ENCODE measurements around the gene APCS.

The APCS gene, protein sequence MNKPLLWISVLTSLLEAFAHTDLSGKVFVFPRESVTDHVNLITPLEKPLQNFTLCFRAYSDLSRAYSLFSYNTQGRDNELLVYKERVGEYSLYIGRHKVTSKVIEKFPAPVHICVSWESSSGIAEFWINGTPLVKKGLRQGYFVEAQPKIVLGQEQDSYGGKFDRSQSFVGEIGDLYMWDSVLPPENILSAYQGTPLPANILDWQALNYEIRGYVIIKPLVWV

DNA sequence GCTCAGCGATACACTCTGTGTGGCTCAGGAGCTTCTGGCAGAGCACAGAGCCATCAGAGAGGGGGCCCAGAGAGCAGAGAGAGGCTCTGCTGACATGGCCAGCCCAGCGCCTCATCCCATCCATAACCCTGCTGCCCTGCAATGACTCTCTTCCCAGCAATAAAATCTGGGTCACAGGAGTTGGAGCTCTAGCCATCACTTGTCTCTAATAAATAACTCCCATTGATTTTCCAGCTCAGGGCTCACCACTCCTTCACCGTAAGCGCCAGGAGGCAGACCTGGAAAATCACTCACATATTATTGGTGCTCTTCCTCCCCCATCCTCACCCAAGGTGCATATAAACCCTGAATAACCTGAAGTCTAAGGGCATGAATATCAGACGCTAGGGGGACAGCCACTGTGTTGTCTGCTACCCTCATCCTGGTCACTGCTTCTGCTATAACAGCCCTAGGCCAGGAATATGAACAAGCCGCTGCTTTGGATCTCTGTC is at the start of gene APCS:
Gene APCS (plus strand): TSS at position 366 of the 491 bp plus-strand sequence. CDS start 96 bp downstream, at position 462.
- Histone ChIP-seq H3K4me1 (ENCODE audit: insufficient read depth, low read length) (no peaks in the 10 kb centered on the region), H3K9me3 (ENCODE audit: low read length) (no peaks in the 10 kb centered on the region), H3K36me3 (ENCODE audit: insufficient read depth, low read length) (no peaks in the 10 kb centered on the region), H3K4me3 (ENCODE audit: low read length) (no peak within 1 kb of the TSS), H2AFZ (ENCODE audit: low read depth, low read length) (no peak within 1 kb of the TSS), H3K27me3 (ENCODE audit: insufficient read depth, low read length) (no peaks in the 10 kb centered on the region)

DNA sequence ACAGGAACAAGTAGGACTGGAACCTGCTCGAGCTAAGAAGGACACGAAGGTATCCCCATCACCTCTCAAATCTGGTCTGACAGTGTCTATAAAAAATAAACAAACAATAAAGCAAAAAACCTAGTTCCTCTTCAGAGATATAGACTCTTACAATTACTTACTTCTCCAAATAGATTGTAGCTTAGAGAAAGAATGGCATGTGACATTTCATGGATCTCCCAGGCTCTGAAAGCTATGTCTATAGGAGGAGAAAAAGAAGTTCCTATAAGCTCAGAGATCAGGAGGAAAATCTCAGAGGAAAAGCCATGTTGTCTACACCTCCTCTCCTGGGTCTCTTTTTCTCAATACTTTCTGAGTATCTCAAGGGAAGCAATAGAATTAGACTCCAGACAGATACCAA is 39.5 kb upstream of the APCS start:
- no peak overlapping the region for H2AFZ ChIP-seq (ENCODE audit: low read depth, low read length)
- H3K9me3 ChIP-seq (ENCODE audit: low read length) = no peaks in the 10 kb centered on the region
- no peaks in the 10 kb centered on the region for H3K36me3 ChIP-seq (ENCODE audit: insufficient read depth, low read length)
- no peaks in the 10 kb centered on the region for H3K4me1 ChIP-seq (ENCODE audit: insufficient read depth, low read length)
- no peaks in the 10 kb centered on the region for H3K27me3 ChIP-seq (ENCODE audit: insufficient read depth, low read length)
- no peak overlapping the region for H3K4me3 ChIP-seq (ENCODE audit: low read length)

DNA sequence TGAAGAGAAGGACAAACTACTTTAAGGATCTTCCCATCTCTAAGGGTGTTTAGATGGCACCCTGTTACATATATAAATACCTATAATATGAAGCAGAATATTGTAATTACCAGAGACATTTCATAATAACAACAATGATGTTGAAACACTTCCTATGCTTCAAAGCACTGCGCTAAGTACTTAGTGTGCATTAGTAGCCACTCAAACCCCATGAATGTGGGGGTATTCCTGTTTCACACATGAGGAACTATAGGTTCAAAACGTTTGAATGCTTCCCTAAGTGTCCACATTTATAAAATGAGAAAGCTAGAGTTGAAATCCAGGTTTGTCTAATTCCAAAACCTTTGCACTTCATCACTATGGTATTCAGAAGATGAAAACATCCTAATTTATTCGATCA is 33.4 kb upstream of the APCS start:
- Histone ChIP-seq H3K27me3 (ENCODE audit: insufficient read depth, low read length) (no peaks in the 10 kb centered on the region), H3K4me1 (ENCODE audit: insufficient read depth, low read length) (no peaks in the 10 kb centered on the region), H3K36me3 (ENCODE audit: insufficient read depth, low read length) (no peaks in the 10 kb centered on the region), H3K4me3 (ENCODE audit: low read length) (no peak overlapping the region), H2AFZ (ENCODE audit: low read depth, low read length) (no peak overlapping the region), H3K9me3 (ENCODE audit: low read length) (no peaks in the 10 kb centered on the region)

DNA sequence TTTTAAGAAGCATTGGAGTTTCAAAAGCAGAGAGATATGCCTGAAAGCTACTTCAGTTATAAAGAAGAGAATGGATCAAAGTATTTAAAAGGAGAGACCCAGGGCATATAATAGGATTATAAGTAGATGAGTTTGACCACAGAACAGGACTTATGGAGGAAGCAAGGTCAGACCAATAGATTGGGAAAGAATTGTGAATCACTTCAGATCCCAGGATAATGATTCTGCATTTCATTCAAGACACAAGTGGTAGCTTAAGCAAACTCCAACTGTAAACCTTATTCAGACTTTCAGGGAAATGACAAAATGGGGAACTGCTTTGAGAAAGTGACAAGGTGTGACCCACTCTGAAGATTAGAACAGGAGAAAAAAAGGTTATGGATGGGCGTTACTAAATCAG is 32.9 kb upstream of the APCS start:
- H3K4me1 ChIP-seq (ENCODE audit: insufficient read depth, low read length) = no peaks in the 10 kb centered on the region
- H3K27me3 ChIP-seq (ENCODE audit: insufficient read depth, low read length) = no peaks in the 10 kb centered on the region
- H3K4me3 ChIP-seq (ENCODE audit: low read length) = no peak overlapping the region
- no peak overlapping the region for H2AFZ ChIP-seq (ENCODE audit: low read depth, low read length)
- no peaks in the 10 kb centered on the region for H3K9me3 ChIP-seq (ENCODE audit: low read length)
- no peaks in the 10 kb centered on the region for H3K36me3 ChIP-seq (ENCODE audit: insufficient read depth, low read length)

DNA sequence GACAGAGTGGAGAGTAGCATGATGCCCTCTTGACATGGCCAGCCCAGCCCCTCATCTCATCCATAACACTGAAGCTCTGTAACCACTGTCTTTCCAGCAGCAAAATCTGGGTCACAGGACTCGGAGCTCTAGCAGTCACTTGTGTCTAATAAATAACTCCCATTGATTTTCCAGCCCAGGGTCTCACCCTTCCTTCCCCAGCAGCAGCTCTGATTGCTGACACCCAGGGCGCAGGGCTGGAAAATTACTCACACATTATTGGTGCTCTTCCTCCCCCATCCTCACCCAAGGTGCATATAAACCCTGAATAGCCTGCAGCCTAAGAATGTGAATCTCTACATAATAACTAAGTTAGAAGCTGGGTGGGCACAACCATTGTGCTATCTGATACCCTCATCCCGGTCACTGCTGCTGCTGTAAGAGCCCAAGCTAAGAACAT is 30.7 kb upstream of the APCS start:
- no peaks in the 10 kb centered on the region for H3K9me3 ChIP-seq (ENCODE audit: low read length)
- no peaks in the 10 kb centered on the region for H3K27me3 ChIP-seq (ENCODE audit: insufficient read depth, low read length)
- no peak overlapping the region for H3K4me3 ChIP-seq (ENCODE audit: low read length)
- H3K4me1 ChIP-seq (ENCODE audit: insufficient read depth, low read length) = no peaks in the 10 kb centered on the region
- no peak overlapping the region for H2AFZ ChIP-seq (ENCODE audit: low read depth, low read length)
- no peaks in the 10 kb centered on the region for H3K36me3 ChIP-seq (ENCODE audit: insufficient read depth, low read length)

DNA sequence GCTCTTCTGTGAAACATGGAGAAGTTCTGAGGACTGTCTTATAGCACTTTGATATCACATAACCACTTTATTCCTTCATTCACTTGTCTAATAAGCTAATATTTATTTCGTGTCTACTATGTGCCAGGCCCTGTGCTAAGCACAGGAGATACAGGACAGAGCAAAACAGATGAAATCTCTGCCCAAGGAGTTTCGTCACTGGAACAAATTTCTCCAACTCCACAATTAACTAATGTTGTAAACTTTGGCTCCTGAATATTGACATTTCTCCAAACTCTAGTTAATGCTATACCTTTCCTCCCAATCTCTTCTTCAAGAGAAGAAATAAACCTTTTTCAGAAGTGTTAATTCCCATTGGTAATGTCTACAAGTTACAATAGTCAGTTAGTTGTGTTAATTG is 27.0 kb upstream of the APCS start:
- Histone ChIP-seq H3K9me3 (ENCODE audit: low read length) (no peaks in the 10 kb centered on the region), H3K4me3 (ENCODE audit: low read length) (no peak overlapping the region), H3K36me3 (ENCODE audit: insufficient read depth, low read length) (no peaks in the 10 kb centered on the region), H3K27me3 (ENCODE audit: insufficient read depth, low read length) (no peaks in the 10 kb centered on the region), H3K4me1 (ENCODE audit: insufficient read depth, low read length) (no peaks in the 10 kb centered on the region), H2AFZ (ENCODE audit: low read depth, low read length) (no peak overlapping the region)

DNA sequence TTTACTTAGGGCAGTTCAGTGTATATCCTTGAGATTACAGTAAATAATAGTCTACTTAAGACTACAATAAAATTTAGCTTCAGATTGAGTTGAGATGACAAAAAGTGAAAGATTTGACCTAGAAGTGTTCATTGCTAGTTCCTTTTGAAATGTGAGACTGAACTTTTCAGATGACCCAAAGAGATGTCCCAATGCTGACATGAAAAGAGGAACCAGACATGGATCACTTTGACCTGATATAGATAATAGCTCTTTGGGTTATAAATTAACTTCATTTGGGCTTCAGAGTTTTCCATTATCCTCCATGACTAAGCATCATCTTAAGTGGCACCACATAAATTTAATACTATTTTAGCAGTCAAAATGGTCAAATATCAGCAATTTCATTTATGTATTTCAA is 26.1 kb upstream of the APCS start:
- H3K9me3 ChIP-seq (ENCODE audit: low read length) = no peaks in the 10 kb centered on the region
- H3K4me1 ChIP-seq (ENCODE audit: insufficient read depth, low read length) = no peaks in the 10 kb centered on the region
- H3K27me3 ChIP-seq (ENCODE audit: insufficient read depth, low read length) = no peaks in the 10 kb centered on the region
- H3K36me3 ChIP-seq (ENCODE audit: insufficient read depth, low read length) = no peaks in the 10 kb centered on the region
- H2AFZ ChIP-seq (ENCODE audit: low read depth, low read length) = no peak overlapping the region
- H3K4me3 ChIP-seq (ENCODE audit: low read length) = no peak overlapping the region

DNA sequence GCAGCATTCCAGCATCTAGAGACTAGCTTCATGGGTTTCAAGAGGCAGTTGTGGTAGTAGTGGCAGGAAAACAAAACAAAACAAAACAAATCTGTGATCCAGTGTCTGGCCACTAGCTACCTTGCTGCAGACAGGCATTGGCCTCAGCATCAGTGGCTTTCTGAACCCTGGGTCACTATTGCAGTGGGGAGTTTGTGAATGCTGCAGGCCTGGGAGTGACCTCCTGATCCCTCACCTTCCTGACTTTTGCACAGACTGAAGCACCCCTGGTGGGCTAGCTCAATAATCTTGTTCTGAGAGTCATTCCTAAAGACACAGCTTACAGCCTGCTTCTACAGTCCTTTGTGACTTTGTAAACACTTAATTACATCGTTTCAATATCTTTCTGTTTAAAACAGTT is 24.9 kb upstream of the APCS start:
- H3K4me3 ChIP-seq (ENCODE audit: low read length) = no peak overlapping the region
- no peaks in the 10 kb centered on the region for H3K9me3 ChIP-seq (ENCODE audit: low read length)
- H3K4me1 ChIP-seq (ENCODE audit: insufficient read depth, low read length) = no peaks in the 10 kb centered on the region
- no peak overlapping the region for H2AFZ ChIP-seq (ENCODE audit: low read depth, low read length)
- H3K36me3 ChIP-seq (ENCODE audit: insufficient read depth, low read length) = no peaks in the 10 kb centered on the region
- no peaks in the 10 kb centered on the region for H3K27me3 ChIP-seq (ENCODE audit: insufficient read depth, low read length)

DNA sequence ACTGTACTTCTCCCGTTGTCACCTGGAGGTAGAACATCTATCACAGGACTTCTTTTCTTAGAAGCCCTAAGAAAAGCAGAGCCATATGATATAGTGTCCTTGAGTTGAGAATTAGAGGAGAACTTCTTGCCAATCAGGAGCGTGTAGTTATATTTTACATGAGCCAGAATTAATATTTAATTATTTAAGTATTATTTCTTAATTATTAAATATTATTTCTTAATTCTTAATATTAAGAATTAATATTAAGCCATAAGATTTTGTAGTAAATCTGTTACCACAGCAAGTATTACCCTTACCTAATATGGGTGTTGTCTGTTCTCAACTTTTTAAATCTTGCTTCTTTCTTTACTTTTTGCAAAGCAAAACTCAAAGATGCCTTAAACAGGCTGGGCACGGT is 10.2 kb upstream of the APCS start:
- no peaks in the 10 kb centered on the region for H3K4me1 ChIP-seq (ENCODE audit: insufficient read depth, low read length)
- no peak overlapping the region for H3K4me3 ChIP-seq (ENCODE audit: low read length)
- H3K27me3 ChIP-seq (ENCODE audit: insufficient read depth, low read length) = no peaks in the 10 kb centered on the region
- H3K9me3 ChIP-seq (ENCODE audit: low read length) = no peaks in the 10 kb centered on the region
- H3K36me3 ChIP-seq (ENCODE audit: insufficient read depth, low read length) = no peaks in the 10 kb centered on the region
- no peak overlapping the region for H2AFZ ChIP-seq (ENCODE audit: low read depth, low read length)

DNA sequence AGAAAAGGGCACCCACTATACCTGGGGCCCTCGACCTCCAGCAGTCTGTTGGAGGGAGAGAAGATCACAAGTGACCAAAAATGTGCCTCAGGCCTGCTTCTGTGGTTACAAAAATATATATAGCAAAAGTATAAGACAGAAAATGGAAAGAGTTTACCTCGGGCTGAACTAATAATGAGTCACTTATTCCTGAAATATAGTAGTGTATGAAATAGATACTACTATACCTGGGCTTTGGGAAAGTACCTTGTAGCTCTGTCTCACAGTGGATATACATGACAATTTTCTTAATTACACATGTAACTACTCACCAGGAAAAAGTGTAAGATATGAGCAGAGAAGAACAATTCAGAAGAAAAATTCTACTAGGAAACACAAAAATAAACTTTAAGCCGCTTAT is 7.3 kb upstream of the APCS start:
- no peak overlapping the region for H2AFZ ChIP-seq (ENCODE audit: low read depth, low read length)
- H3K9me3 ChIP-seq (ENCODE audit: low read length) = no peaks in the 10 kb centered on the region
- H3K4me3 ChIP-seq (ENCODE audit: low read length) = no peak overlapping the region
- H3K27me3 ChIP-seq (ENCODE audit: insufficient read depth, low read length) = no peaks in the 10 kb centered on the region
- H3K4me1 ChIP-seq (ENCODE audit: insufficient read depth, low read length) = no peaks in the 10 kb centered on the region
- no peaks in the 10 kb centered on the region for H3K36me3 ChIP-seq (ENCODE audit: insufficient read depth, low read length)

DNA sequence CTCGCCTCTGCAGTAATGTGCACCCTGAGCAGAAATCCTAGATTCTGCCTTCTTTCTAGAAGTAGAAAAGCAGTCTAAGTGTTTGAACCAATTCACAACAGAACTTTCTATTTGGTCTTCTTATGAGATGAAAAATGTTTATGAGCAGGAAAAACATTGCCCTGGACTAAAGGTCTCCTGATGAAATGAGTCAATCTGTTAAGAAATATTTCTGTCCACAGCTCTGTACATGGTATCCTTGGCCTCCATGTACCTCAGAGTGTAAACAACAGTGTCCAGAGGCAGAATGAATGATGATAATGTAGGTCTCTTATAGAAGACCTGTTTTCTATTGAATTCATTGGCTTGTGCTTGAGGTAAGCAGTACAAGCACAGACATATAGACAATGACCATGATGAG is 6.2 kb upstream of the APCS start:
- Histone ChIP-seq H3K9me3 (ENCODE audit: low read length) (no peaks in the 10 kb centered on the region), H3K27me3 (ENCODE audit: insufficient read depth, low read length) (no peaks in the 10 kb centered on the region), H3K36me3 (ENCODE audit: insufficient read depth, low read length) (no peaks in the 10 kb centered on the region), H3K4me1 (ENCODE audit: insufficient read depth, low read length) (no peaks in the 10 kb centered on the region), H3K4me3 (ENCODE audit: low read length) (no peak overlapping the region), H2AFZ (ENCODE audit: low read depth, low read length) (no peak overlapping the region)

DNA sequence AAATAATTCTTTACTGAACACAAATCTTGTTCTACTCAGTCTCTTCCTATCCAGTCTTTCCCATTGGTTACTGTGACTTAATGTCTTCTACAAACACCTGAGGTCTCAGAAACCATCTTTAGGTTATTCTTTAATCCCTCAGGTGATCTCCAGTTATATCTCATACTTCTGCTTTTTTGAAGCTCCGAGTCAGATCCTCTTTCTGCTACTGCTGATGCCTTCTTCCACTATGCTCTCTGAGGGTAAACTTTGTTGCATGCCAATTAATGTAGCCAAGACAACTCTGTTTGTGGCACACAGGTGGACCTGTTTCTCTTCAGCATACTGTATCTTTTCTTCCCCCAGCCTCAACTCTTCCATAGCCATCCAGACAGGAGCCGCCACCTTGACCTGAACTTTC is 3.1 kb upstream of the APCS start:
- Histone ChIP-seq H3K27me3 (ENCODE audit: insufficient read depth, low read length) (no peaks in the 10 kb centered on the region), H3K36me3 (ENCODE audit: insufficient read depth, low read length) (no peaks in the 10 kb centered on the region), H3K4me3 (ENCODE audit: low read length) (no peak overlapping the region), H3K9me3 (ENCODE audit: low read length) (no peaks in the 10 kb centered on the region), H2AFZ (ENCODE audit: low read depth, low read length) (no peak overlapping the region), H3K4me1 (ENCODE audit: insufficient read depth, low read length) (no peaks in the 10 kb centered on the region)

DNA sequence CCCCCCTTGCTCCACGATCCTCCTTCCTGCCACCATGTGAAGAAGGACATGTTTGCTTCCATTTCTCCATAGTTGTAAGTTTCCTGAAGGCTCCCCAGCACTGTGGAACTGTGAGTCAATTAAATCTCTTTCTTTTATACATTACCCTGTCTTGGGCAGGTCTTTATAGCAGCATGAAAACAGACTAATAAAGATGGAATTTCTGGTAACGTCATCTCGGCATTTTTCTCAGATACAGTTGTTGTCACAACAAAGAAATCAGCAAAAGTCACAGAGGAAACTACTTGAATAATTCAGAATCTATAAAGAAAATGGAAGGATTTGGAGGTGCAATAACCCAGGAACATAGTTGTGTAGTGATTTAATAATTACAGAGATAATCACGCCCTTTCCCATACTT is 4.4 kb downstream of the APCS start:
- Histone ChIP-seq H3K36me3 (ENCODE audit: insufficient read depth, low read length) (no peaks in the 10 kb centered on the region), H3K4me3 (ENCODE audit: low read length) (no peak overlapping the region), H3K4me1 (ENCODE audit: insufficient read depth, low read length) (no peaks in the 10 kb centered on the region), H3K27me3 (ENCODE audit: insufficient read depth, low read length) (no peaks in the 10 kb centered on the region), H2AFZ (ENCODE audit: low read depth, low read length) (no peak overlapping the region), H3K9me3 (ENCODE audit: low read length) (no peaks in the 10 kb centered on the region)
